Ovary (tissue), 9 donors: ENCODE measurements around the gene DUSP11. TPM values are rescaled to one million over a fixed set of nuclear protein-coding genes. Genes with fewer than 3 reads are reported as not detected.

Experiments used
- DNase-seq, 5 donors: peaks; one replicate each; pipeline ENCODE4 v3.0.0-alpha.2; 2019 to 2020
- H3K27ac ChIP-seq, 2 donors: fragments of 200-600 bp; one replicate each; pipeline versions ENCODE4 v1.5.1 to v1.8.0; 2019 to 2022
- H3K27me3 ChIP-seq: fragments of 200-600 bp; one replicate; pipeline ENCODE4 v1.8.0; 2022
- H3K36me3 ChIP-seq: fragments of 200-600 bp; sonication (generic); one replicate; pipeline ENCODE4 v1.5.1; 2019
- H3K4me1 ChIP-seq: one replicate; pipeline ENCODE4 v1.8.1; 2013; ENCODE audit warnings: mild to moderate bottlenecking, moderate library complexity; ENCODE audit not compliant: insufficient read depth
- H3K4me3 ChIP-seq: fragments of 200-600 bp; sonication (generic); one replicate; pipeline ENCODE4 v1.5.1; 2017
- H3K9me3 ChIP-seq, 2 donors: fragments of 200-600 bp in 1 of 2; sonication (generic) in 1 of 2; one replicate each; pipeline versions ENCODE4 v1.5.1 to v1.8.1; 2013 to 2019; ENCODE audit warnings: mild to moderate bottlenecking in 1 of 2, moderate library complexity in 1 of 2
- EP300 ChIP-seq: sonication (generic); formaldehyde crosslinking; IDR thresholded peaks from one replicate; pipeline ENCODE4 v1.6.1; 2017; ENCODE audit warnings: antibody characterized with exemption
- POLR2A ChIP-seq: fragments of 450-650 bp; IDR thresholded peaks from one replicate; pipeline ENCODE4 v1.6.1; 2017; ENCODE audit warnings: antibody characterized with exemption, mild to moderate bottlenecking, moderate library complexity
- WGBS, 3 donors: extraction: QIAGEN DNeasy Blood & Tissue Kit in 1 of 3; methylation state at CpG; one replicate each; pipeline versions ENCODE4 v1.1.5 to v1.1.7; 2013 to 2017; 5-methylcytosine and 5-hydroxymethylcytosine counted together
- intact Hi-C, 4 donors: fragments of 100-400 bp; cut with DNase I; formaldehyde crosslinking; loops; one replicate each; pipeline versions ENCODE4 v1.11.0 to v1.15.1; 2022 to 2023
- polyA plus RNA-seq, 2 donors: library from polyadenylated mRNA; stranded (reverse); fragments of 200-250 nt in 1 of 2; fragments of 350-450 nt in 1 of 2; fragmentation: Illumina TruSeq in 1 of 2; extraction: RNeasy Lipid Tissue Mini Kit (QIAGEN cat#74804) in 1 of 2; gene quantifications; one replicate each; pipeline ENCODE4 v1.2.3, GENCODE V29; 2013 to 2014
- total RNA-seq, 7 donors: library from RNA; depleted of rRNA in 2 of 7; stranded (reverse); fragments of >200 nt in 2 of 7; fragmentation: NEBNext Ultra II Directional in 3 of 7; extraction: Animal tissue kit (Norgen Biotek cat#: 25700) in 3 of 7; gene quantifications; one replicate each; pipeline versions ENCODE4 v1.1.0 to v1.2.4, GENCODE V29; 2016 to 2023
- TF ChIP-seq, protein P1 (sequence below), 3 donors: fragments of 450-650 bp in 2 of 3; fragments of 200-600 bp in 1 of 3; IDR thresholded peaks; one replicate each; pipeline versions ENCODE4 v1.5.1 to v1.8.0; 2016 to 2022; ENCODE audit warnings: antibody characterized with exemption in 3 of 3, mild to moderate bottlenecking in 1 of 3
- donor health status: DM: no; HTN: no; CAD: no; lungs with moderate emphysema.
- donor health status: DM: no; HTN: no; CAD: no.
- donor health status: Bipolar disorder and iron deficiency.
- donor health status: DM: yes; HTN: yes; CAD: no.
- donor health status: DM: no; HTN: no; CAD: no.
- donor health status: DM: yes; HTN: yes; CAD: no.

Gene DUSP11
- total and polyA plus RNA-seq, 9 donors, result 19.2 to 54.3 (median 27.2) TPM

- no peaks in the 10 kb centered on the region for H3K36me3 ChIP-seq
- peak overlapping the region; percentile 83 for H3K4me3 ChIP-seq
- intact Hi-C loops, result loop anchor here in 2 of 4 donors (10.0 kb wide), 2 partner anchors 177 to 507 kb away; no protein-coding TSS in a partner anchor
- no peaks in the 10 kb centered on the region for H3K27me3 ChIP-seq
- 74 to 79% (median 79%) methylated on average over 9 of the region's 9 CpGs for WGBS, 3 donors
- TF ChIP-seq EP300 (no peak), POLR2A (no peak)
- TF ChIP-seq, protein P1, sequence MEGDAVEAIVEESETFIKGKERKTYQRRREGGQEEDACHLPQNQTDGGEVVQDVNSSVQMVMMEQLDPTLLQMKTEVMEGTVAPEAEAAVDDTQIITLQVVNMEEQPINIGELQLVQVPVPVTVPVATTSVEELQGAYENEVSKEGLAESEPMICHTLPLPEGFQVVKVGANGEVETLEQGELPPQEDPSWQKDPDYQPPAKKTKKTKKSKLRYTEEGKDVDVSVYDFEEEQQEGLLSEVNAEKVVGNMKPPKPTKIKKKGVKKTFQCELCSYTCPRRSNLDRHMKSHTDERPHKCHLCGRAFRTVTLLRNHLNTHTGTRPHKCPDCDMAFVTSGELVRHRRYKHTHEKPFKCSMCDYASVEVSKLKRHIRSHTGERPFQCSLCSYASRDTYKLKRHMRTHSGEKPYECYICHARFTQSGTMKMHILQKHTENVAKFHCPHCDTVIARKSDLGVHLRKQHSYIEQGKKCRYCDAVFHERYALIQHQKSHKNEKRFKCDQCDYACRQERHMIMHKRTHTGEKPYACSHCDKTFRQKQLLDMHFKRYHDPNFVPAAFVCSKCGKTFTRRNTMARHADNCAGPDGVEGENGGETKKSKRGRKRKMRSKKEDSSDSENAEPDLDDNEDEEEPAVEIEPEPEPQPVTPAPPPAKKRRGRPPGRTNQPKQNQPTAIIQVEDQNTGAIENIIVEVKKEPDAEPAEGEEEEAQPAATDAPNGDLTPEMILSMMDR (IDR thresholded peaks at IDR 0.05), result no peak
- H3K9me3 ChIP-seq, result no peaks in the 10 kb centered on the region
- no peak overlapping the region for H3K27ac ChIP-seq
- no peak for DNase-seq
- peaks cover 7% of the 10 kb centered on the region for H3K4me1 ChIP-seq
These were observed 47.9 kb upstream of the DUSP11 start for GRCh38 chr2:73827660-73828388.

DNA sequence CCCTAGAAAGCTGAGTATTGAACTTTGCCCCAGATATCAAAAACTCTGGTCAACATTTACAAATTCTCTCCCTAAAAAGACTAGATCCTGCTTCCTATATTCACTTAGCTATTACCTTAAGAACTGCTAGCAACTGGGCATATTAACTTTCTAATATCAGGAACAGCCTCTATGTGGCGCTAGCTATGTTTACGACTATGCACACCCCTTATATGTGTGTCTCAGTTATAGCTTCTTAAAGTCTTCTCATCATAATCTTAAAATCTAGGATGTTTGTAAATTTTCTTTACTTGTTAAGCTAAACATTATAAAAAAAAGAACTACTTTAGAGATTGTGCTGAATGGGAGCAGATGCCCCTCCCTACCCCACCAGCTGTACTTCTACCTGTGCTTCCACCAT, 47.1 kb upstream of the DUSP11 start:
- TF ChIP-seq, protein P1 (IDR thresholded peaks at IDR 0.05), result no peak
- TF ChIP-seq EP300 (no peak), POLR2A (no peak)
- no peak overlapping the region for H3K27ac ChIP-seq
- peaks cover 6% of the 10 kb centered on the region for H3K4me1 ChIP-seq
- H3K4me3 ChIP-seq, result no peak overlapping the region
- no peaks in the 10 kb centered on the region for H3K36me3 ChIP-seq
- DNase-seq, result no peak
- intact Hi-C loops, result loop anchor here in 2 of 4 donors (10.0 kb wide), 2 partner anchors 178 to 508 kb away; no protein-coding TSS in a partner anchor
- H3K27me3 ChIP-seq, result no peaks in the 10 kb centered on the region
- no peaks in the 10 kb centered on the region for H3K9me3 ChIP-seq
- WGBS, 3 donors, result 32 to 44% (median 39%) methylated on average over 2 of the region's 2 CpGs

DNA sequence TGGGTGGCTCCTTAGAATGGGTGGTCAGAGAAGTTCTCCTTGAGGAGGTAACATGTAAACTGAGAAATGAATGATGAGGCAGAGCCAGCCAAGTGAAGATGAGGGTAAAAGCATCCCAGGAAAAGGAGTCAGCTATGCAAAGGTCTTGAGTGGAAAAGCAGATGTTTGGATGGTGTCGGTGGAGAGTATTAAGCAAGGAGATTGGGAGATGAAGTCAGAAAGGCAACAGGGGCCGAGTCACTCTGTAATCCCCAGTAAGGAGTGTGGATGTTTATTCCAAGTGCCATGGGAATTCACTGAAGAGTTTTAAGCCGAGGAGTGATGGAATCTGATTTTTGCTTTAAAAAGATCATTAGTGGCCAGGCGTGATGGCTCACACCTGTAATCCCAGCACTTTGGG, 45.5 kb upstream of the DUSP11 start:
- no peaks in the 10 kb centered on the region for H3K27me3 ChIP-seq
- no peaks in the 10 kb centered on the region for H3K9me3 ChIP-seq
- H3K27ac ChIP-seq, result no peak overlapping the region
- 54 to 67% (median 62%) methylated on average over 4 of the region's 4 CpGs for WGBS, 3 donors
- H3K4me1 ChIP-seq, result peaks cover 6% of the 10 kb centered on the region
- no peak for TF ChIP-seq EP300
- TF ChIP-seq, protein P1 (IDR thresholded peaks at IDR 0.05), result no peak
- TF ChIP-seq POLR2A, result no peak
- no peak overlapping the region for H3K4me3 ChIP-seq
- DNase-seq, result no peak
- intact Hi-C loops, result loop anchor here in 2 of 4 donors (10.0 kb wide), 2 partner anchors 179 to 509 kb away; no protein-coding TSS in a partner anchor
- H3K36me3 ChIP-seq, result no peaks in the 10 kb centered on the region

GRCh38 chr2:73823916-73824523, 44.1 kb upstream of the DUSP11 start:
- H3K4me1 ChIP-seq, result peaks cover 4% of the 10 kb centered on the region
- TF ChIP-seq, protein P1 (IDR thresholded peaks at IDR 0.05), result peak in 2 of 3 donors; percentile 65 to 70
- no peak for TF ChIP-seq EP300
- no peak overlapping the region for H3K27ac ChIP-seq
- DNase-seq, result no peak
- WGBS, 3 donors, result 6 to 10% (median 6%) methylated on average over 3 of the region's 3 CpGs
- H3K27me3 ChIP-seq, result no peaks in the 10 kb centered on the region
- no peak overlapping the region for H3K4me3 ChIP-seq
- intact Hi-C loops, result loop anchor here in 2 of 4 donors (10.0 kb wide), 2 partner anchors 181 to 511 kb away; no protein-coding TSS in a partner anchor
- no peaks in the 10 kb centered on the region for H3K36me3 ChIP-seq
- H3K9me3 ChIP-seq, result no peaks in the 10 kb centered on the region
